ENCODE measurements around the gene ORM1.

The ORM1 gene

DNA sequence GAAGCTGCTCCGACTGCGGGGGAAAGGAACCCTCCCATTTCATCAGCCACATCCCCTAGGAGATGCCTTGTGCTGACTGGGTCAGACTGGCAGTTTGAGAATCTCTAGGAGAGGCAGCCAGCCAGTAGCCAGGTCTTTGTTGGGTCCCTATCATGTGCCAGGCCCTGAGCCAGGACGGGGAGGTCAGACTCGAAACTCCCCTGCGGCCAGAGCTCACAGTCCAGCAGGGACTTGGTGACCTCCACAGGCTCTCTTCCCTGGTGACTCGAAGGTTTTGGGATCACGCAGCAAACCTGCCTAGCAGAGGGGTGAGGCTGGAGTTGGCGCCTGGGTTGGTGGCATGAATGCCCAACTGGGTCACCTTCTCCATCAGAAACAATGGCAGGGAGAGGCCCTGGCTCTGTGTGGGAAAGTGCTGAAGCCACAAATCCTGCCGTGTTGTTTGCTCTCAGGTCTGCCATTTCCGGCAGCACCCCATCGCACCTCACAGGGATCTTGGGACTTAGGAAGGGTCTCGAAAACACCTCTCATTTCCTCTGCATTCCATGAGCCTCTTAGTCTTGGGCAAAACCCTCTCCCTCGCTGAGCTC lies 14.4 kb upstream of the ORM1 start:
- TF ChIP-seq, protein P1, sequence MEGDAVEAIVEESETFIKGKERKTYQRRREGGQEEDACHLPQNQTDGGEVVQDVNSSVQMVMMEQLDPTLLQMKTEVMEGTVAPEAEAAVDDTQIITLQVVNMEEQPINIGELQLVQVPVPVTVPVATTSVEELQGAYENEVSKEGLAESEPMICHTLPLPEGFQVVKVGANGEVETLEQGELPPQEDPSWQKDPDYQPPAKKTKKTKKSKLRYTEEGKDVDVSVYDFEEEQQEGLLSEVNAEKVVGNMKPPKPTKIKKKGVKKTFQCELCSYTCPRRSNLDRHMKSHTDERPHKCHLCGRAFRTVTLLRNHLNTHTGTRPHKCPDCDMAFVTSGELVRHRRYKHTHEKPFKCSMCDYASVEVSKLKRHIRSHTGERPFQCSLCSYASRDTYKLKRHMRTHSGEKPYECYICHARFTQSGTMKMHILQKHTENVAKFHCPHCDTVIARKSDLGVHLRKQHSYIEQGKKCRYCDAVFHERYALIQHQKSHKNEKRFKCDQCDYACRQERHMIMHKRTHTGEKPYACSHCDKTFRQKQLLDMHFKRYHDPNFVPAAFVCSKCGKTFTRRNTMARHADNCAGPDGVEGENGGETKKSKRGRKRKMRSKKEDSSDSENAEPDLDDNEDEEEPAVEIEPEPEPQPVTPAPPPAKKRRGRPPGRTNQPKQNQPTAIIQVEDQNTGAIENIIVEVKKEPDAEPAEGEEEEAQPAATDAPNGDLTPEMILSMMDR (IDR thresholded peaks at IDR 0.05; ENCODE audit: borderline replicate concordance, insufficient read depth, low read depth, low read length) = no peak

DNA sequence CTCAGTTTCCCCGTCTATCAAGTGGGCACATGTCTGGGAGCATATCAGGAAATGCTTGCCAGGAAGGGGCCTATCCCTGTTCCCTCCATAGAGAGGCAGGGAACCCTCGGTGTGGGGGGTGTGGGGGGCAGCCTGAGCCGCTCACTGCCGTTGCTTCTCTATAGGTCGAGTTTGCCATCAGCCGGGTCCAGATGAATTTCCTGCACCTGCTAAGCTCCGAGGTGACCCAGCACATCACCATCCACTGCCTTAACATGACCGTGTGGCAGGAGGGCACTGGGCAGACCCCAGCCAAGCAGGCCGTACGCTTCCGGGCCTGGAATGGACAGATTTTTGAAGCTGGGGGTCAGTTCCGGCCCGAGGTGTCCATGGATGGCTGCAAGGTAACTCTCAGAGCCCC lies 13.8 kb upstream of the ORM1 start:
- TF ChIP-seq, protein P1 (IDR thresholded peaks at IDR 0.05; ENCODE audit: borderline replicate concordance, insufficient read depth, low read depth, low read length) = no peak
- H3K4me3 ChIP-seq (ENCODE audit: low read depth, low read length) = no peak overlapping the region

More for the DNA sequence above, 14.4 kb upstream of the ORM1 start:
- no peak overlapping the region for H3K4me3 ChIP-seq (ENCODE audit: low read depth, low read length)

DNA sequence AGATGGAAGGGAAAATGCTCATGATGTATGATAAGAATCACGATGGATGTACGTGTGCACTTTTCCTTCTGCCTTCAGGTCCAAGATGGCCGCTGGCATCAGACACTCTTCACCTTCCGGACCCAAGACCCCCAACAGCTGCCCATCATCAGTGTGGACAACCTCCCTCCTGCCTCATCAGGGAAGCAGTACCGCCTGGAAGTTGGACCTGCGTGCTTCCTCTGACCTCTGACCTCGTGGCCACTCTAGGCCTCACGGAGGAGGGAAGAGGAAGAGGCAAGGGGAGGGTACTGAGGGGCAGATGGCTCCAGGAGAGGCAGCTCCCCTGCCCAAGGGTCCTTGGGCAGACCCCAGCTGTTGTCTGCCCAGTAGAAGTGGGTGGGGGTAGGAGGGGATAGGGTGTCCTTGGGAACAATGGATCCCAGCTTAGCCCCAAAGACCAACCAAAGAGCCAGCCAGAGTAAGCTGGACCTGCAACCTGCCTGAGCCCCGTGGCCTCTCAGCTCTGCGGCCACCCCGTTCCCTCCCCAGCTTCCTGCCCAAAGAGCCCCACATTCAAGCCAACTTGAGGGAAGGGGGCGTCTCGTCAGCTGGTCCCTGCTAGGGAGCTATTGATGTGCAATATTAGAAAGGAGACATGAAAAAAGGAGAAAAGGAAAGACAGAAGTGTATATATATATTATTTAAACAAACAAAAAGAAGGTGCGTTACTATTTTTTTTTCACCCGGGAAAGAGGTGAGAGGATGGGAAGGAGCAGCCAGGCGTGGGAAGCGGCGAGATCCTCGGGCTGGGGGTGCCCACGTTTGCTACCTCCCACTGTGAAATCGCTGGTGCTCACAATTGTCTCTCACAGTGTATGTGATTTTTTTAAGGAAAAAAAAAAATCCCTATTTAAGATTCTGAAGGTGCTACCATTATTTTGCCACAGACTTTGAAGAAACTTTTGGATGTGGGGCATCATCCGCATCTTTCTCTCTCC lies 12.1 kb upstream of the ORM1 start:
- TF ChIP-seq, protein P1 (IDR thresholded peaks at IDR 0.05; ENCODE audit: borderline replicate concordance, insufficient read depth, low read depth, low read length) = no peak

DNA sequence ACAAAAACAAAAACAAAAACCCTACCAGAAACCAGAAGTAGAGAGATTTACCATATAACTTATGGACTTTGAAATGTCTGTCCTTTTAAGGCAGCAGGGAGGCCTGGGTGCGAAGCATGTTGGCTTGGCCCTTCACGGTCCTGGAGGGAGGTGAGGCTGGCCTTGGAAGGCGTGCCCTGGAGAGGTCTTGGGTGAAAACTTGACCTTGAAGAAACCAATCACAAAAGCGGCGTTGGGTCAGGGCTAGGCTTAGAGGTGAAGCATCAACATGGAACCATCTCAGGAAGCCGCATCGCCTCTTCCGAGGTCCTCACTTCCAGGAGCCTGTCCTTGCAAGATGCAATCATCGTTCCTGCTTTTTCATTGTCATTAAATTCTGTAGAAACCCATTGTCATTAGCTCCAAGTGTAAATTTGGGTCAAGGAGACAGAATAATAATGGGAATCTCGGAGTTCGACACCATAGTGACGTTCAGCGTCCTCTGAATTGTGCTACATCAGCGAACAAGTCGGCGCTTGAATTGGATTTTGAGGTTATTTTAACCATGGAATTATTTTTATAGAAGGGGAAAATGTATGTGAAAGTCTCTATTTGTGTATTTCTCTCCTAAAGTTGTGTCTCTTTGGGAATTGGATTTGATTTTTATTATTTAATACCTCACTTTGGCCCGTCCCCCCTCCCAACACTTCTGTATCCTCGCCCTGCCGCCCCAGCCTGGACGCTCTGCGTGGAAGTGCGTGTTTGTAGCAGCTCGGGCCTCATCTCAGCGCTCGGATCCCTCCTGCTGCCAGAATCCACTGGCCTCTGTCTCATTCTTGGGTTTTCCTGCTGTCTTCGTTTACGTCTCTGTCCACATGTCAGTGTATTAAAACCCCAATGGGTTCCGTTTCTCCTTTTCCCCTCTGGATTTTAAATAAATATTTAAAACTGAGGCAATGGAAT lies 11.1 kb upstream of the ORM1 start:
- TF ChIP-seq, protein P1 (IDR thresholded peaks at IDR 0.05; ENCODE audit: borderline replicate concordance, insufficient read depth, low read depth, low read length) = no peak
- no peak overlapping the region for H3K4me3 ChIP-seq (ENCODE audit: low read depth, low read length)

More for the DNA sequence above, 12.1 kb upstream of the ORM1 start:
- no peak overlapping the region for H3K4me3 ChIP-seq (ENCODE audit: low read depth, low read length)

DNA sequence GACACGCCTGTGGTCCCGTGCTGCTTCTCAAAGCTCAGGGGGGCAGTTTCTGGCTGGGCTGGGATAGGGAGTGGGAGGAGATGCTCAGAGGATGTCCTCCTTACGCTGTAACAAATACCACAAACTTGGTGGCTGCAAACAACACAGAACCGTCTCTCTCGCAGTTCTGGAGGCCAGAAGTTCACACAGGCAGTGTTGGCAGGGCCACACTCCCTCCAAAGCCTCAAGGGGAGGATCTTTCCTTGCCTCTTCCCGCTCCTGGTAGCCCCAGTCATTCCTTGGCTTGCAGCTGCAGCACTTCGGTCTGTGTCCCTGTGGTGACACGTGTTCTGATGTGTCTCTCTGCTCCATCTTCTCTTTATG lies 10.4 kb upstream of the ORM1 start:
- H3K4me3 ChIP-seq (ENCODE audit: low read depth, low read length) = no peak overlapping the region
- TF ChIP-seq, protein P1 (IDR thresholded peaks at IDR 0.05; ENCODE audit: borderline replicate concordance, insufficient read depth, low read depth, low read length) = no peak

DNA sequence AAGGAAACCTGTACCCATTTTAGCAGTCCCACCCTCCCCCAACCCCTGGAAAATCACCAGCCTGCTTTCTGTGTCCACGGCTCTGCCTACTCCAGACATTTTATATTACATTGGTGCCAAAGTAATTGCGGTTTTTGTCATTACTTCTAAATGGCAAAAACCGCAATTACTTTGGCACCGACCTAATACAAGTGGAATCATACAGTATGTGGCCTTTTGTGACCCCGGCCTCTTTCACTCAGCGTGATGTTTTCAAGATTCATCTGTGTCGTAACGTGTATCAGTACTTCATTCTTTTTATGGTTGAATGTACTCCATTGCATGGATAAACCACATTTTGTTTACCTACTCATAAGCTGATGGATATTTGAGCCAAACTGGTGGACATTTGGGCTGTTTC lies 9.7 kb upstream of the ORM1 start:
- H3K4me3 ChIP-seq (ENCODE audit: low read depth, low read length) = no peak overlapping the region
- TF ChIP-seq, protein P1 (IDR thresholded peaks at IDR 0.05; ENCODE audit: borderline replicate concordance, insufficient read depth, low read depth, low read length) = no peak

Data from GM12875 (cell line).